GM18907 (cell line): ENCODE measurements around the gene SMARCB1.

Experiments used
- ATAC-seq: cut with Tn5 transposase; IDR thresholded peaks from one replicate; pipeline ENCODE4 v1.9.1; 2021; ENCODE audit warnings: mild to moderate bottlenecking, moderate library complexity; ENCODE audit not compliant: unreplicated experiment

The SMARCB1 gene

GRCh38 chr22:23828800-23829680 lies 42.3 kb downstream of the SMARCB1 start:
- ATAC-seq, result no peak

GRCh38 chr22:23829845-23830372 lies 43.1 kb downstream of the SMARCB1 start:
- no peak for ATAC-seq

- no peak for ATAC-seq
Observed at GRCh38 chr22:23831261-23831660, 44.5 kb downstream of the SMARCB1 start.

GRCh38 chr22:23831781-23832180 lies 45.0 kb downstream of the SMARCB1 start:
- ATAC-seq, result no peak

GRCh38 chr22:23832226-23833016 lies 45.7 kb downstream of the SMARCB1 start:
- ATAC-seq, result no peak

- no peak for ATAC-seq
Observed at GRCh38 chr22:23833017-23833751, 46.4 kb downstream of the SMARCB1 start.

- no peak for ATAC-seq
Observed at GRCh38 chr22:23833911-23834317, 47.1 kb downstream of the SMARCB1 start.

- no peak for ATAC-seq
Observed at GRCh38 chr22:23834406-23834792, 47.6 kb downstream of the SMARCB1 start.

GRCh38 chr22:23834793-23835483 lies 48.2 kb downstream of the SMARCB1 start:
- ATAC-seq, result no peak

- ATAC-seq, result no peak
Observed at GRCh38 chr22:23835484-23836144, 48.8 kb downstream of the SMARCB1 start.

- ATAC-seq, result no peak
Observed at GRCh38 chr22:23836281-23836680, 49.5 kb downstream of the SMARCB1 start.

- ATAC-seq, result no peak
Observed at GRCh38 chr22:23836692-23837495, 50.1 kb downstream of the SMARCB1 start.

- ATAC-seq, result no peak
Observed at GRCh38 chr22:23837496-23837859, 50.7 kb downstream of the SMARCB1 start.

GRCh38 chr22:23837911-23838680 lies 51.3 kb downstream of the SMARCB1 start:
- ATAC-seq, result peak; percentile 5

GRCh38 chr22:23838681-23839468 lies 52.1 kb downstream of the SMARCB1 start, which contains the start of gene DERL3:
Gene DERL3 (minus strand): TSS chr22:23839006. CDS start chr22:23838987, 19 bp downstream.
- ATAC-seq, result peak; percentile 79

- ATAC-seq, result no peak
Observed at GRCh38 chr22:23840026-23840425, 53.3 kb downstream of the SMARCB1 start.

GRCh38 chr22:23841292-23841691 lies 54.5 kb downstream of the SMARCB1 start:
- ATAC-seq, result no peak
